PC-9 (cell line): Measurements from ENCODE around the gene PARP4.
"Not testable (repeated sequence)": the region's sequence is repeated elsewhere in the genome, so short reads cannot be mapped to it uniquely, and the experiment has no call there.

ENCODE experiments used
- EZH2 ChIP-seq: fragments of 200-600 bp; sonication (generic); IDR thresholded peaks from 2 replicates; pipeline ENCODE4 v1.8.0; 2017; ENCODE audit warnings: antibody characterized with exemption, low read depth
- TF ChIP-seq, protein P1 (sequence below): fragments of 200-600 bp; sonication (generic); conservative IDR thresholded peaks from 2 replicates; pipeline ENCODE4 v1.6.1; 2017; ENCODE audit warnings: mixed run types, antibody characterized with exemption, mild to moderate bottlenecking, moderate library complexity

DNA sequence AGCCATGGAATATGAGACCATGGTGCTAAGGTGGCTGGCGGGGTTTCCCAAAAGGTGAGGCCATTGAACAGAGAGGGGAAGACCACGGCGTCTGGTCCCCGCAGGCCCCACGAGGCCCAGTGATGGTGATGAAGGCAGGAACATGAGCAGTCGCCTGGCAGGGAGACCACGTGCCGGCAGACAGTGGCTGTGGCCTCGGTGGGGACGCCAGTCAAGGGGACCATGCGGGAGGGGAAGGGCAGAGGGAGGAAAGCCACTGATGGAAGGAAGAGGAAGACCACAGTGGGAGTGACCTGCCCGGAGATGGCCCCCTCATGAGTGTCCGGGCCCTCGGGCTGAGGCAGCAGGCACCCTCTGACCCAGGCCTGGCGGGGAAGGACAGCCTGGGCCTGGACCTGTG is 127.6 kb downstream of the PARP4 start:
- TF ChIP-seq, protein P1, sequence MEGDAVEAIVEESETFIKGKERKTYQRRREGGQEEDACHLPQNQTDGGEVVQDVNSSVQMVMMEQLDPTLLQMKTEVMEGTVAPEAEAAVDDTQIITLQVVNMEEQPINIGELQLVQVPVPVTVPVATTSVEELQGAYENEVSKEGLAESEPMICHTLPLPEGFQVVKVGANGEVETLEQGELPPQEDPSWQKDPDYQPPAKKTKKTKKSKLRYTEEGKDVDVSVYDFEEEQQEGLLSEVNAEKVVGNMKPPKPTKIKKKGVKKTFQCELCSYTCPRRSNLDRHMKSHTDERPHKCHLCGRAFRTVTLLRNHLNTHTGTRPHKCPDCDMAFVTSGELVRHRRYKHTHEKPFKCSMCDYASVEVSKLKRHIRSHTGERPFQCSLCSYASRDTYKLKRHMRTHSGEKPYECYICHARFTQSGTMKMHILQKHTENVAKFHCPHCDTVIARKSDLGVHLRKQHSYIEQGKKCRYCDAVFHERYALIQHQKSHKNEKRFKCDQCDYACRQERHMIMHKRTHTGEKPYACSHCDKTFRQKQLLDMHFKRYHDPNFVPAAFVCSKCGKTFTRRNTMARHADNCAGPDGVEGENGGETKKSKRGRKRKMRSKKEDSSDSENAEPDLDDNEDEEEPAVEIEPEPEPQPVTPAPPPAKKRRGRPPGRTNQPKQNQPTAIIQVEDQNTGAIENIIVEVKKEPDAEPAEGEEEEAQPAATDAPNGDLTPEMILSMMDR, result not testable (repeated sequence)
- not testable (repeated sequence) for TF ChIP-seq EZH2
